ENCODE measurements around the gene IL16.

GRCh38 chr15:81299630-81300273, 103.1 kb downstream of the IL16 start:
- TF ChIP-seq CTCF (IDR thresholded peaks at IDR 0.05) = no peak
- no peak for TF ChIP-seq POLR2A (IDR thresholded peaks at IDR 0.05)
